Measurements from ENCODE around the gene SPX.

GRCh38 chr12:21566223-21566906, 40.3 kb downstream of the SPX start:
- TF ChIP-seq RCOR1 (IDR thresholded peaks at IDR 0.05; ENCODE audit: insufficient replicate concordance, low read length) = no peak
- no peak for TF ChIP-seq CTCF (conservative IDR thresholded peaks at IDR 0.05; ENCODE audit: low read depth, low read length)
- no peak for TF ChIP-seq ELK1 (IDR thresholded peaks at IDR 0.05; ENCODE audit: borderline replicate concordance, low read depth, low read length)
- no peak for TF ChIP-seq POLR2A (IDR thresholded peaks at IDR 0.05; ENCODE audit: low read depth, low read length)
- TF ChIP-seq USF2 (IDR thresholded peaks at IDR 0.05; ENCODE audit: low read depth, low read length) = no peak
- TF ChIP-seq MAFK (IDR thresholded peaks at IDR 0.05; ENCODE audit: low read depth, low read length) = no peak
- TF ChIP-seq CHD1 (IDR thresholded peaks at IDR 0.05; ENCODE audit: low read depth, low read length) = no peak
- no peak for TF ChIP-seq RAD21 (IDR thresholded peaks at IDR 0.05; ENCODE audit: low read length)
- TF ChIP-seq MXI1 (IDR thresholded peaks at IDR 0.05; ENCODE audit: borderline replicate concordance, low read depth, low read length) = no peak
- no peak for TF ChIP-seq CEBPB (IDR thresholded peaks at IDR 0.05; ENCODE audit: low read depth, low read length)
- no peak for TF ChIP-seq MAZ (IDR thresholded peaks at IDR 0.05; ENCODE audit: borderline replicate concordance, low read depth, low read length)
- no peak for TF ChIP-seq SMC3 (IDR thresholded peaks at IDR 0.05; ENCODE audit: low read depth, low read length)
